OCI-LY1 (cell line): Measurements from ENCODE around the gene CDKN2AIPNL.

Experiments used
- CTCF ChIP-seq: fragments of 200-600 bp; sonication (generic), shearing (Covaris generic); IDR thresholded peaks from 2 replicates; pipeline ENCODE4 v1.5.1; 2017; ENCODE audit warnings: mild to moderate bottlenecking, antibody characterized with exemption, low read length, moderate library complexity, mixed read lengths
- EZH2 ChIP-seq: fragments of 200-600 bp; sonication (generic), shearing (Covaris generic); IDR thresholded peaks from 2 replicates; pipeline ENCODE4 v1.8.0; 2017; ENCODE audit warnings: borderline replicate concordance, mixed run types, mild to moderate bottlenecking, antibody characterized with exemption, low read length, moderate library complexity, mixed read lengths

DNA sequence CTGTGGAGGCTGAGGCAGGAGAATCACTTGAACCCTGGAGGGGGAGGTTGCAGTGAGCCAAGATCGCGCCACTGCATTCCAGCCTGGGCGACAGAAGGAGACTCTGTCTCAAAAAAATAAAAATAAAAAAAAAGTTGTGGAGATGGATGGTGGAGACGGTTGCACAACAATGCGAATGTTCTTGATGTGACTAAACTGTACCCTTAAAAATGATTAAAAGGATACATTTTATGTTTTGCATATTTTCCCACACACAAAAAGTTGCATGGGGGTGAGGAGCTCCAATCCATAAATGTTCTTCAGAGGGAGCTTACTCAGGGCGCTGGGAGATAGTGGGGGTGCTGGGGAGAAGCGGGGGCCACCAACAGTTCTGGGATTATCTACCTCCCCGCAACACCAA, 43.8 kb upstream of the CDKN2AIPNL start:
- TF ChIP-seq CTCF (no peak), EZH2 (no peak)
